K562 (cell line): ENCODE measurements around the gene PLEKHN1. TPM values are rescaled to one million over a fixed set of nuclear protein-coding genes. Genes with fewer than 3 reads are reported as not detected.

Source experiments
- ARID3B ChIP-seq: fragments of 250-450 bp; sonication (Bioruptor Pico); IDR thresholded peaks from 2 replicates; pipeline ENCODE4 v1.4.0; 2020; ENCODE audit warnings: borderline replicate concordance
- BCOR ChIP-seq: fragments of 450-650 bp; IDR thresholded peaks from 2 replicates; pipeline ENCODE4 v1.6.1; 2016
- CAMTA2 ChIP-seq: fragments of 250-450 bp; sonication (Bioruptor Pico); conservative IDR thresholded peaks from 2 replicates; pipeline ENCODE4 v1.5.1; 2022
- CBX3 ChIP-seq, 2 experiments: IDR thresholded peaks; 1 replicate in 1 of 2; 2 replicates in 1 of 2; pipeline ENCODE4 v1.6.1; 2012; ENCODE audit warnings: inconsistent platforms in 2 of 2, low read length in 2 of 2, borderline replicate concordance in 1 of 2, control low read depth in 1 of 2
- CHD2 ChIP-seq: IDR thresholded peaks from 2 replicates; pipeline ENCODE4 v1.6.1; 2011; ENCODE audit warnings: low read depth, low read length
- ESRRA ChIP-seq: fragments of 450-650 bp; IDR thresholded peaks from 2 replicates; pipeline ENCODE4 v1.6.1; 2014; ENCODE audit warnings: low read depth, mild to moderate bottlenecking, moderate library complexity, borderline replicate concordance
- HNRNPH1 ChIP-seq: fragments of 200-400 bp; formaldehyde crosslinking; optimal IDR thresholded peaks from 2 replicates; pipeline ENCODE3; 2017; ENCODE audit warnings: low read depth, mild to moderate bottlenecking, low read length, moderate library complexity
- MCM7 ChIP-seq, 2 experiments: fragments of 450-650 bp; IDR thresholded peaks; 2 replicates each; pipeline ENCODE4 v1.6.1; 2016 to 2018
- MTA2 ChIP-seq: fragments of 450-650 bp; IDR thresholded peaks from 2 replicates; pipeline ENCODE4 v1.6.1; 2016; ENCODE audit warnings: low read depth
- PBX2 ChIP-seq, 2 experiments: IDR thresholded peaks in 1 of 2; conservative IDR thresholded peaks in 1 of 2; 2 replicates each; pipeline ENCODE4 v1.6.1; 2016; ENCODE audit warnings: low read depth in 2 of 2, mild to moderate bottlenecking in 1 of 2, missing compliant biosample characterization in 1 of 2, missing genetic modification characterization in 1 of 2, moderate library complexity in 1 of 2
- PTTG1 ChIP-seq: fragments of 450-650 bp; IDR thresholded peaks from 2 replicates; pipeline ENCODE4 v1.6.1; 2016; ENCODE audit warnings: low read depth, mild to moderate bottlenecking, missing genetic modification characterization, missing compliant biosample characterization
- RB1 ChIP-seq: fragments of 450-650 bp; IDR thresholded peaks from 2 replicates; pipeline ENCODE4 v1.6.1; 2017; ENCODE audit warnings: low read depth, mild to moderate bottlenecking
- SIN3B ChIP-seq: fragments of 450-650 bp; IDR thresholded peaks from 2 replicates; pipeline ENCODE4 v1.6.1; 2017; ENCODE audit warnings: low read depth, mild to moderate bottlenecking, moderate library complexity
- SMAD2 ChIP-seq: fragments of 150-350 bp; IDR thresholded peaks from 2 replicates; pipeline ENCODE4 v1.6.1; 2014; ENCODE audit warnings: low read depth, mild to moderate bottlenecking, low read length
- TRIM25 ChIP-seq: fragments of 450-650 bp; IDR thresholded peaks from 2 replicates; pipeline ENCODE4 v1.7.0; 2016; ENCODE audit warnings: borderline replicate concordance
- ZBTB49 ChIP-seq: sonication (generic); formaldehyde crosslinking; IDR thresholded peaks from 2 replicates; pipeline ENCODE4 v1.8.0; 2022; ENCODE audit warnings: missing genetic modification reagents, mild to moderate bottlenecking, borderline replicate concordance
- ZNF23 ChIP-seq: fragments of 250-450 bp; sonication (Bioruptor Pico); IDR thresholded peaks from 2 replicates; pipeline ENCODE4 v1.4.0; 2020; ENCODE audit warnings: mild to moderate bottlenecking
- ZNF79 ChIP-seq: fragments of 250-450 bp; sonication (Bioruptor Pico); IDR thresholded peaks from 2 replicates; pipeline ENCODE4 v1.4.0; 2020; ENCODE audit warnings: low read depth, mild to moderate bottlenecking, moderate library complexity
- polyA plus RNA-seq, 8 experiments: library from polyadenylated mRNA; depleted of rRNA in 4 of 8; stranded (reverse) in 5 of 8; unstranded in 3 of 8; fragments of >200 nt; fragmentation: Nextera tagmentation in 2 of 8; fragmentation: Illumina TruSeq in 1 of 8; extraction: Ambion mirVana in 2 of 8; extraction: Trizol in 1 of 8; gene quantifications; 2 replicates each; pipeline versions ENCODE4 v1.2.1 to v1.2.3, GENCODE V29; 2011 to 2014; ENCODE audit warnings: inconsistent platforms in 1 of 8, missing spikeins in 1 of 8
- total RNA-seq, 7 experiments: library from RNA; depleted of rRNA in 6 of 7; stranded (reverse); fragments of >200 nt in 6 of 7; fragmentation: Illumina TruSeq in 2 of 7; extraction: Trizol in 2 of 7; gene quantifications; 2 replicates each; pipeline versions ENCODE4 v1.2.1 to v1.2.3, GENCODE V29; 2011 to 2021; ENCODE audit warnings: low replicate concordance in 1 of 7

PLEKHN1 gene
- total and polyA plus RNA-seq, 9 of the 15 experiments (the other 6 are each of a cell fraction or from before 2014, with no cell fraction given): 0.07 to 1.5 (median 0.13) TPM; not detected in 2

- TF ChIP-seq ZBTB49: peak; percentile 94; the same call in 1 of the 2 replicates
- TF ChIP-seq PBX2 (CRISPR knock-in tag; IDR thresholded peaks at IDR 0.05; ENCODE audit: low read depth): no peak
- no peak for TF ChIP-seq PBX2 (tag; conservative IDR thresholded peaks at IDR 0.05; ENCODE audit: low read depth)
- TF ChIP-seq SIN3B: no peak; the same call in 1 of the 2 replicates
- TF ChIP-seq ZNF23 (CRISPR knock-in tag): no peak
- TF ChIP-seq MCM7 (IDR thresholded peaks at IDR 0.05): no peak
- no peak for TF ChIP-seq ZNF79 (CRISPR knock-in tag)
- peak; percentile 98 for TF ChIP-seq RB1
- TF ChIP-seq CBX3 (IDR thresholded peaks at IDR 0.05; ENCODE audit: borderline replicate concordance in 1 of 2, low read length in 2 of 2): peak in 1 of 2 experiments; percentile 95; a peak in 2 of 3 replicates
- TF ChIP-seq HNRNPH1: no peak
- peak; percentile 89; the same call in 1 of the 2 replicates for TF ChIP-seq ARID3B
- TF ChIP-seq ESRRA: peak; percentile 95
- 0 out of 2 replicates have a peak, but pooled peaks have one; percentile 24 for TF ChIP-seq CAMTA2 (CRISPR knock-in tag)
- TF ChIP-seq PTTG1 (tag): no peak
- TF ChIP-seq CHD2: peak; percentile 10; the same call in 1 of the 2 replicates
- TF ChIP-seq BCOR: peak; percentile 82; the same call in 1 of the 2 replicates
- no peak for TF ChIP-seq TRIM25
- TF ChIP-seq MTA2: 0 out of 2 replicates have a peak, but pooled peaks have one; percentile 6
- no peak for TF ChIP-seq SMAD2
Observed at GRCh38 chr1:1000357-1001056, 34.2 kb downstream of the PLEKHN1 start (continued).
